GM19023 (cell line): Measurements from ENCODE around the gene PERM1.
"Not testable (repeated sequence)": the region's sequence is repeated elsewhere in the genome, so short reads cannot be mapped to it uniquely, and the experiment has no call there.

Experiments used
- ATAC-seq: cut with Tn5 transposase; IDR thresholded peaks from one replicate; pipeline ENCODE4 v1.9.1; 2021; ENCODE audit warnings: mild to moderate bottlenecking, moderate library complexity; ENCODE audit not compliant: unreplicated experiment

The PERM1 gene

DNA sequence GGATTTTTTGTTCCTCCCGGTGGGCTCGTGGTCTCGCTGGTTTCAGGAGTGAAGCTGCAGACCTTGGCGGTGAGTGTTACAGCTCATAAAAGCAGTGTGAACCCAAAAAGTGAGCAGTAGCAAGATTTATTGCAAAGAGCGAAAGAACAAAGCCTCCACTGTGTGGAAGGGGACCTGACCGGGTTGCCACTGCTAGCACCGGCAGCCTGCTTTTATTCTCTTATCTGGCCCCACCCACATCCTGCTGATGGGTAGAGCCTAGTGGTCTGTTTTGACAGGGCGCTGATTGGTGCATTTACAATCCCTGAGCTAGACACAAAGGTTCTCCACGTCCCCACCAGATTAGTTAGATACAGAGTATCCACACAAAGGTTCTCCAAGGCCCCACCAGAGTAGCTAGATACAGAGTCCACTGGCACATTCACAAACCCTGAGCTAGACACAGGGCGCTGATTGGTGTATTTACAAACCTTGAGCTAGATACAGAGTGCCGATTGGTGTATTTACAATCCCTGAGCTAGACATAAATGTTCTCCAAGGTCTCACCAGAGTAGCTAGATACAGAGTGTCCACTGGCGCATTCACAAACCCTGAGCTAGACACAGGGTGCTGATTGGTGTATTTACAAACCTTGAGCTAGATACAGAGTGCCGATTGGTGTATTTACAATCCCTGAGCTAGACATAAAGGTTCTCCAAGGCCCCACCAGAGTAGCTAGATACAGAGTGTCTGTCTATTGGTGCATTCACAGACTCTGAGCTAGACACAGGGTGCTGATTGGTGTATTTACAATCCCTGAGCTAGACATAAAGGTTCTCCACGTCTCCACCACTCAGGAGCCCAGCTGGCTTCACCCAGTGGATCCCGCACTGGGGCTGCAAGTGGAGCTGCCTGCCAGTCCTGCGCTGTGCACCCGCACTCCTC lies 35.8 kb upstream of the PERM1 start:
- not testable (repeated sequence) for ATAC-seq

GRCh38 chr1:1014799-1015681 lies 33.1 kb upstream of the PERM1 start:
- ATAC-seq: no peak

DNA sequence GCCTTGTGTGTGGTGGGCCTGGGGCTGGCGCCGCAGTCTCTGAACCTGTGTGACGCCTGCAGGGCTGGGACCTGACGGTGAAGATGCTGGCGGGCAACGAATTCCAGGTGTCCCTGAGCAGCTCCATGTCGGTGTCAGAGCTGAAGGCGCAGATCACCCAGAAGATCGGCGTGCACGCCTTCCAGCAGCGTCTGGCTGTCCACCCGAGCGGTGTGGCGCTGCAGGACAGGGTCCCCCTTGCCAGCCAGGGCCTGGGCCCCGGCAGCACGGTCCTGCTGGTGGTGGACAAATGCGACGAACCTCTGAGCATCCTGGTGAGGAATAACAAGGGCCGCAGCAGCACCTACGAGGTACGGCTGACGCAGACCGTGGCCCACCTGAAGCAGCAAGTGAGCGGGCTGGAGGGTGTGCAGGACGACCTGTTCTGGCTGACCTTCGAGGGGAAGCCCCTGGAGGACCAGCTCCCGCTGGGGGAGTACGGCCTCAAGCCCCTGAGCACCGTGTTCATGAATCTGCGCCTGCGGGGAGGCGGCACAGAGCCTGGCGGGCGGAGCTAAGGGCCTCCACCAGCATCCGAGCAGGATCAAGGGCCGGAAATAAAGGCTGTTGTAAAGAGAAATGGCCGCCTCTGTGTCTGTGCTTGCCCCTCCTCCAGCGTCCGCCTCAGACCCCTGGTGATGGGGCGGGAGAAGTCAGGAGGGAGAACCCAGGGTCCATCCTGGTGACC lies 32.2 kb upstream of the PERM1 start:
- no peak for ATAC-seq

- ATAC-seq: peak; percentile 77
These were observed 31.4 kb upstream of the PERM1 start, which contains the start of gene ISG15 for GRCh38 chr1:1013105-1013921. ISG15 (plus strand) TSS chr1:1013497; CDS start chr1:1013574, 77 bp downstream.

DNA sequence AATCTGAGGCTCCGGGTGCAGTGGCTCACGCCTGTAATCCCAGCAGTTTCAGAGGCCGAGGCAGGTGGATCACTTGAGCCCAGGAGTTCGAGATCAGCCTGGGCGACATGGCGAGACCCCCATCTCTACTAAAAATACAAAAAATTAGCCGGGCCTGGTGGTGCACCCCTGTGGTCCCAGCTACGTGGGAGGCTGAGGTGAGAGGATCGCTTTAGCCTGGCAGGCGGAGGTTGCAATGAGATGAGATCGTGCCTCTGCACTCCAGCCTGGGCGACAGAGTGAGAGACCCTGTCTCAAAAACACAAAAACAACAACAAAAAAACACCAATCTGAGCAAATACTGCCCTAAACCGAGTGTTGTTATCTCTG lies 30.8 kb upstream of the PERM1 start:
- ATAC-seq: not testable (repeated sequence)

DNA sequence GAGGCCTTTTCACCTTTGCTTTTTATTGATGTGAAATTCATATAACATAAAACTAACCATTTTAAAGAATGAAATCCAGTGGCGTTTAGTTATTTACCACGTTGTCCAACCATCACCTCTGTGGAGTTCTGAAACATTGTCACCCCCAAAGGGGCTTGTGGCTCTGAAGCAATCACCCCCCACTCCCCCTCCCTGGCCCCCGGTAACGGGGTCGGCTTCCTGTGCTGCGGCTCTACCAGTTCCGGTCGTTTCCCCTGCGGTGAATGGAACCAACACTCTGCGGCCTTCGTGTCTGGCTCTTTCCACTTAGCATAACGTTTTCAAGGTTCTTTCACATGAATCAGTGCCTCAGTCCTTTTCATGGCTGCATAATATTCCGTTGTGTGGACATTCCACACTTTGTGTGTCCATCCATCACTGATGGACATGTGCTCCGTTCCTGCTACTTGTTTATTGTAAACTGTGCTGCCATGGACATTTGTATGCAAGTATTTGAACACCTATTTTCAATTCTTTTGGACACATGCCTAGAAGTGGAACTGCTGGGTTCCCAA lies 29.6 kb upstream of the PERM1 start:
- no peak for ATAC-seq

GRCh38 chr1:1010131-1010530 lies 28.2 kb upstream of the PERM1 start:
- ATAC-seq: not testable (repeated sequence)

GRCh38 chr1:1006305-1007159 lies 24.6 kb upstream of the PERM1 start:
- no peak for ATAC-seq

GRCh38 chr1:1005774-1006304 lies 23.9 kb upstream of the PERM1 start:
- no peak for ATAC-seq

DNA sequence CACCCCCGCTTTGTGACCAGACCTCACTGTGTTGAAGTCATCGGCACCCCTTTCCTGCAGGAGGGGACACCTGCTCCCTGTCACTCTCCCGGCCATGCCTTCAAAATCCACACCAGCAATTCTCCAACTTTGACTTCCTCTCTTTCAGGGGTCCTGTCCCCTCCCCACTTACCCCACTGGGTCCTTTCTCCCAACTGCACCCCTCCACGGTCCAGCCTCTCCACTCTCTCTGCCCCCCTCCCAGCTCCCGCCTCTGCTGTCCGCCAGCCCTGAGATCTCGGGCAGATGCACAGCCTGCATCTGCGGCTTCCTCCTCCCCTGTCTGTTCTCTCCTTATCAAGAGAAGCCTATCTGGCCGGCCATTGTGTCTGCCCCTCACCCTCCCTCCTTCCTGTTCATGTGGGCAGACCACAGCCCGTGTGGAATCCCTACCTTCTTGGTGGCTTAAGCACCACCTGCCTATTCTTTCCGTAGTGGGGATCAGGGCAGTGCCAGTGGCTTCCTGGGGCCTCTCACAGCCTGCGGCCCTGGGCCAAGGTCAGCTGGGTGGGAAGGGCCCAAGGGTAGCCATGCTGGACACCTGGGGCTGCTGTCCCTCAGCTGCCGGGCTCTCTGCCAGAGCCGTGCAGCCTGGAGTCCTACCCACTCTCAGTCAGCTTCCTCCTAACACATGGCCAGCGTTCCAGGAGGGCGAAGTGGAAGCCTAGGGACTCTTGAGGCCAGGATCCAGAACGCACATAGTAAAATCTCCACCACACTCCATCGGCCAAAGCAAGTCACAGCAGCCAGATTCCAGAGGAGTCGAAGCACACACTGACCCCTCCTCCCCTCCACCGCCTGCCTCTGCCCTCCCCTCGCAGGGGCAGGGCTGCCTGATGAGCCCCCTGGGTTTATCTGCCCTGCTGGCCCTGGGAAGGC lies 23.1 kb upstream of the PERM1 start:
- ATAC-seq: no peak

DNA sequence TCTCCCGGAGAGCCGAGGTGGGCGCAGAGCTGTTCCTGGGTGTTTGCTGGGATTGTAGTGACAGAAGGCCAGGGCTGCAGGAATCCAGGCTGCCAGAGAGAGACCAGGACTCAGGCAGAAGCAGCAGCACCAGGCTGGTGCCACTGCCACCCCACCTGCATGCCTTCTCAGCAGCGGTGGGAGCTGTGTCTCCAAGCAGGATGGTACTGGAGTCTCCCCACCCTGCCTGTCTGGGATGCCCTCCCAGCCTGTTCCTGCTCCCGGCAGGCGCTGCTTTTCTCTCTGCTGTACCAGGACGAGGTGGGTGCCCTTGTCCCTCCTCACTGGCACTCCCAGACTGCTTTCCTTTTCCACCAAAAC lies 22.5 kb upstream of the PERM1 start:
- ATAC-seq: no peak

DNA sequence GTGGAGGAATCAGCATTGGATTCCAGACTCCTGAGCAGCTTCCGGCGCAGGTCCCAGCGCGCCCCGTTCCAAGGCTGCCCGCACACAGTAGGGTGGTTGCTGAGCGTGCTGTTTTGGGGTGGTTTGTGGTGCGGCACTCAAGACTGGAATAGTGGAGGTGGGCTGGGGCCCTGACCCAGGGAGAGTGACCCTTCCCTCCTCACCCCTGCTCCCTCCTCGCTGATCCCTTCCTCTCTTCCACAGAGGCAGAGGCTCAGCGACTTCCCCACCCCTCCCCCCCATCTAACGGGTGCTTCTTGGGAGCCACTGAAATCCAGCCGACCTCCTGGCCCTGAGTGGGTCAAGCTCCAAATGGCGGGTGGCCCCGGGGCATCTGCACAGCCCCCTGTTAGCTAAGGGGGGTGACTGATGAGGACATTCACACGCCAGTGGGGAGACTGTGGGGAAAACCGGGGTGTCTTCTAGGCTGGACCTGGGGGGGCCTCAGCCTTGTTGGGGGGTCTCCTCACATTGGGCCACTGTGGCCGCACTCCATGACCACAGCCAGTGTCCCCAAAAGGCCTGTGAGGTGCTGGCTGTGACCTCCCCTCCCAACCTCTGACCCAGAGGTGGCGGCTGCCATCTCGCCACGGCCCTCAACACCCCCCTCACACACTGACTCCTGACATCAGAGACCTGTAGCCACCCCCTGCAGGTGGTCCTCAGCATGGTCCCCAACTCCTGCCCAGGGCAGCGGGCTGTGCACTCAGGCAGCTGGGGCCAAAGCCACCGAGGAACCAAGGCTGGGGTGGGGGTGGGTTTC lies 21.9 kb upstream of the PERM1 start:
- no peak for ATAC-seq

GRCh38 chr1:1001057-1001783 lies 19.3 kb upstream of the PERM1 start:
- no peak for ATAC-seq

GRCh38 chr1:1000357-1001056 lies 18.6 kb upstream of the PERM1 start:
- no peak for ATAC-seq

DNA sequence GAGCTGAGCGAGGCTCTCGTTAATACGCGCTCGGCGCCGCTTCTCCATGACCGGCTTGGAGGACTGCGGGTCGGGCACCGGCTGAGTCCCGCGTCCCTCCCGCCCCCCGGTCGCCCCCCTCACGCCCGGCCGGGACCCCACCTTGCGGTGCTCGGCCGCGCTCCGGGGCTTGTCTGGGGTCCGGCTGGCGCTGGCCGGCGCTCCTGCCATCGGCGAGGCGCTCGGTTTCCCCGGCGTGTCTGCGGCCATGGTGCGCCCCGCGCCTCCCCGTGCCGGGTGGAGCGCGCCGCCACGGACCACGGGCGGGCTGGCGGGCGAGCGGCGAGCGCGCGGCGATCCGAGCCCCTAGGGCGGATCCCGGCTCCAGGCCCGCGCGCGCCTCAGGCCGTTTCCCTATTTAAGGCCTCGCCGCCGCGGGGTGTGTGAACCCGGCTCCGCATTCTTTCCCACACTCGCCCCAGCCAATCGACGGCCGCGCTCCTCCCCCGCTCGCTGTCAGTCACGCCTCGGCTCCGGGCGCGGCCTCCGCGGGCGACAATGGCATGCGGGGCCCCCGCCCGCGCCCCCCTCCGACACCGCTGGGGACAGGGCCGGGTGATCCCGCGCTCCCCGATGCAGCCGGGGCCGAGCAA lies 17.9 kb upstream of the PERM1 start, which contains the start of gene HES4:
HES4 (minus strand) TSS at position 373 of the 632 bp plus-strand sequence; CDS start at position 249, 124 bp downstream.
- no peak for ATAC-seq
